Measurements from ENCODE around the gene DPP3.

GRCh38 chr11:66478729-66479393 is 1.4 kb upstream of the DPP3 start:
- no peak for TF ChIP-seq ZNF202 (tag by site-specific recombination; IDR thresholded peaks at IDR 0.05; ENCODE audit: borderline replicate concordance)
- TF ChIP-seq ZNF37A (tag by site-specific recombination; IDR thresholded peaks at IDR 0.05): no peak
- TF ChIP-seq GLI4 (tag by site-specific recombination; IDR thresholded peaks at IDR 0.05): no peak
- no peak for TF ChIP-seq REPIN1 (tag by site-specific recombination; IDR thresholded peaks at IDR 0.05; ENCODE audit: low read depth)
- TF ChIP-seq CTCF (tag by site-specific recombination; IDR thresholded peaks at IDR 0.05): peak; percentile 54; the same call in 1 of the 2 replicates
- TF ChIP-seq ZNF704 (tag by site-specific recombination; IDR thresholded peaks at IDR 0.05): no peak
- TF ChIP-seq ZNF274 (IDR thresholded peaks at IDR 0.05; ENCODE audit: low read length): no peak
- no peak for TF ChIP-seq ZNF274 (tag by site-specific recombination; IDR thresholded peaks at IDR 0.05; ENCODE audit: borderline replicate concordance)
- TF ChIP-seq ZNF792 (tag by site-specific recombination; IDR thresholded peaks at IDR 0.05): no peak
